ENCODE measurements around the gene ADAM12.

The ADAM12 gene

DNA sequence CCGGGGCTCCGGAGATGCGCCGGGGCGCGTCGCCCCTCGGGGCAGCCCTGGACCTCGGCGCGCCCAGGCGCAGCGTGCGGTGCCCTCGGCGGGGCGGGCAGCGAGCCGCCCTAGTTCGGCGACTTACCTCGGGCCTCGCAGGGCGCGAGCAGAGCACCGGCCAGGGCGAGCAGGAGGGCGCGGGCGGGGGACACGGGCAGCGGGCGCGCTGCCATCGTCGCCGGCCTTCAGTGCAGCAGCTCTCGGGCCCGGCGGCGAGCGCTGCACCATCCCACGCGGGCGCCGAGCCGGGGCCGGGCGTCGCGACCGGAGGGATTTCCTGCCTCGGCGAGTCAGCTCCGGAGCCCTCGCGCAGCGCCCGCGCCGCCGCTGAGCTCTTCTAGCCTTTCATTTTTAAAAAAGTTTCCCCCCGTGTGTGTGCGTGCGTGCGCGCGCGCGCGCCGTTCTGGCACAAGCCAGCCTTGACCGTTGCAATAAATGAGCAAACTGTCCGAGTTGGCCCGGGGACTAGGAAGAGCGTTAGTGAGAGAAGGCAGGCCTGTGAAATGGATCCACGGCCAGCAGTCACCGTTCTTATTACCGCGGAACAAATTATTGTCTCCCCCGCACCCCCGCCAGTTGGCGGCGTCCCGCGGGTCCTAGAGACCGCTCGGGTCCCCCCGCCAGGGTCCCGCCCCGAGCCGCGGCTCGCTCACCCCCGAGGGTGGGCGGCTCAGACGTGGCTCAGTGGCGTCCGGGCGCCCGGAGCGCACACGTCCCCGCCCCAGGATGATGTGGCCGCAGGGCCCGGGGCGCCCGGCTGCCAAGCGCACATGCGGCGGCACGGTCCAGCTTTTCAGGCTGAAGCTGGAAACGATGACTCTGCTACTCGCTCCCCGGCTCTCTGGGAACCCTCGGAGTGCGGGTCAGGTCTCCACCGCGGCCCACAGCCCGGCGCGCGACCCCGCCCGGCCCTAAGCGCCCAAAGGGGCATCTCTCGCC, at the start of gene ADAM12:
TSS of gene ADAM12 (minus strand) at position 547 of the 981 bp plus-strand sequence. CDS start at position 215, 332 bp downstream.
- no peak for DNase-seq (ENCODE audit: low read depth in 2 of 2)

DNA sequence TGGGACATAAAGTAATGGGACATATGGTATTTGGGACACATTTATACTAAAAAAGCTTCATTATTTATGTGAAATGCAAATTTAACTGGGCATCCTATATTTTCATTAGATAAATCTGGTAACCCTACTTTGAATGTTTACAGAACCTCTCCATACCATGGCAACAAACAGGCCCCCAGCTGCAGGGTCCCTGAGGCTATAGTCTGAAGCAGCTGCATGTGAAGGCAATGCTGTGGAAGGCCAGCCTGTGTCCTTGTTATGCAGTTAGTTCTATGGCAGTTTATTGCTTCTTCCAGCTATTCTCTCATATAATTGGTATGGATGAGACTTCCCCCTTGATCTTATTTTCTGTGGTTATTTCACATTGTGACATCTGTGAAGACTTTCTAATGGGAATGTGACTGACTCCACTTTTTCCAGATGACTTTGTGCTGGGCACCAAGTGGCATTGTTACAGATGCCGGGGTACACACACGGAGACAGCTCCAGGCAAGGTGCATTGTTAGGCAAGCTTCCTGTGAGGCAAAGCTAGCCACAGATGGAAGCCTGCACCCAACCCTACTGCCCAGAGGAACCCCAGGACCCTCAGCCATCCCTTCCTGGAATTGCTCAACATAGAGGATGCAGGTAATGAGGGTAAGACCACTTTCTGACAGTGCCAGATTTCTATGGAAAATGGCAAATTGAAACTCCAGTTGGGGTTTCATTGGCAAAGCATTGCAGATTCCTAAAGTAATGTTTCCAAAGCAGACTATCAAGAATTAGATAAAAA, 49.5 kb upstream of the ADAM12 start:
- DNase-seq (ENCODE audit: low read depth in 2 of 2) = no peak

- DNase-seq (ENCODE audit: low read depth in 2 of 2) = no peak
Measured at GRCh38 chr10:126434235-126434634, 46.0 kb upstream of the ADAM12 start.

DNA sequence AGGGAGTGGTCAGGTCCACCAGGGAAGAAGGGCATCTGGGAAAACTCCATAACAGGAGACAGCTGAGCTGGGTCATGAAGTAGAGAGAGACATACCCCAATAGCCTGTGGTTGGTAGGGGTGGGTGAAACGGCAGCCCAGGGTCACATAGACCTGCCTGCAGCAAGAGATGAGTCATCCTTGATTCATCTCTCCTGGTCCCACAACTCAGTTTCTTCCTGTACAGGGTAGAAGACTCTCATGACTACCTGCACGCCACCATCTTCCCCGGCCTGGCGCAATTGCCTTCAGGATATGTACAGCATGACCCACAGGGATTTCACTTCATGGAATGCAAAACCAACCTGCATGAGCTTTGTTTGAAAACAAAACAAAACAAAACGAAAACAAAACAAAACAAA, 45.1 kb upstream of the ADAM12 start:
- DNase-seq (ENCODE audit: low read depth in 2 of 2) = no peak

GRCh38 chr10:126432507-126432906, 44.2 kb upstream of the ADAM12 start:
- DNase-seq (ENCODE audit: low read depth in 2 of 2) = no peak

DNA sequence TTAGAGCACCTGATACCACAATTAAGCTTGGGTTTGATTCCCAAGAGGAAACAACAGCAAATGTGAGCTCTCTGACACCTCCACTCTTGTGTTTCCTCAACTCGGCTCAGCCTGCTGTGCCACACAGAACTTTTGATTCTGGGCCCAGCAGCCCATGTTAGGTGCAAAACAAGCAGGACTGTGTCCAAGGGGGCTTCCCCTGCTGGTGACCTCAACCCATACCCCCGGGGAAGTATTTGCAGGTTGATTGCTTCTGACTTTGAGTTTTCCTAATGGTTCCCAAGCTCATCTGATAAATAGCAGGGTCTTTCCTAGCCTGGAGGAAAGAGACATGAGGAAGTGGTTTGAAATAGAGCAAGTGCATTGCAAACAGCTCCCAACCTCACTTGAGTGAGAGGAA, 43.5 kb upstream of the ADAM12 start:
- no peak for DNase-seq (ENCODE audit: low read depth in 2 of 2)

DNA sequence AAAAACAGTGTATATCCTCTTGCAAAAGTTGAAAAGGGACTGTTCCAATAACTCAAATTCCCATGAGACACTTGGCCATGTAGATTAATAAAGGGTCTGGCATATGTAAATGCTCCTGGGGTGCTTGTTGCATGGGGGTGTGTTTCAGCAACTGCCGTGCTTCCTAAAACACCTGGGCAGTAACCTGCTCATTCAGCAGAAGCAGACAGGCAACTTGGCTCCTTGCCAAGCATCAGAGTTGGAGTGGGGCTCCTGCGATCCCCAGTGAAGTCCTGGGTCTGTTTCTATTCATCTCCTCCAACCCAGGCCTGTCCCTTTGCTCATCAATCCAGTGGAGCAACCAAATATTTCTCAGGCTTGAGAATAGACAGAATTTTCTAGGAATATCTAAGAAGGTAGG, 42.2 kb upstream of the ADAM12 start:
- no peak for DNase-seq (ENCODE audit: low read depth in 2 of 2)

DNA sequence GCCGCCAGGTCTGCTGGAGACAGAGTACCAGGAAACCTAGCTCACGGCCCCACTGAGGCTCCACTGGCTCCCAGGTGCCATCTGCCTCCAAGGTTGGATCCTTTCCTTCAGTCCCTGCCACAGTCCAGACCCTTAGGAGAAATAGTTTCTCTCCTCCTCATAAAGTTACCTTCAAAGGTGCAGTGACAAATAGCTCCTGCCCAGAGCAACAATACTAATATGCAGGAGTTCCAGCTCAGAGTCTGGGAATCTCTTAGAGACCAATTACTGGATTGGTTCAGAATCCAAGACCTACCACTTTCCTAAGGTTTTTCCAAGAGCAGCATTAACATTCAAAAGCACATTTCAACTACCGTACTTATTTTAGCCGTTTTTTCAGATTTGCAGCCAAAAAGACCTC, 41.0 kb upstream of the ADAM12 start:
- no peak for DNase-seq (ENCODE audit: low read depth in 2 of 2)

- no peak for DNase-seq (ENCODE audit: low read depth in 2 of 2)
Measured at GRCh38 chr10:126425489-126426065, 37.3 kb upstream of the ADAM12 start.

- no peak for DNase-seq (ENCODE audit: low read depth in 2 of 2)
Measured at GRCh38 chr10:126425032-126425431, 36.8 kb upstream of the ADAM12 start.

DNA sequence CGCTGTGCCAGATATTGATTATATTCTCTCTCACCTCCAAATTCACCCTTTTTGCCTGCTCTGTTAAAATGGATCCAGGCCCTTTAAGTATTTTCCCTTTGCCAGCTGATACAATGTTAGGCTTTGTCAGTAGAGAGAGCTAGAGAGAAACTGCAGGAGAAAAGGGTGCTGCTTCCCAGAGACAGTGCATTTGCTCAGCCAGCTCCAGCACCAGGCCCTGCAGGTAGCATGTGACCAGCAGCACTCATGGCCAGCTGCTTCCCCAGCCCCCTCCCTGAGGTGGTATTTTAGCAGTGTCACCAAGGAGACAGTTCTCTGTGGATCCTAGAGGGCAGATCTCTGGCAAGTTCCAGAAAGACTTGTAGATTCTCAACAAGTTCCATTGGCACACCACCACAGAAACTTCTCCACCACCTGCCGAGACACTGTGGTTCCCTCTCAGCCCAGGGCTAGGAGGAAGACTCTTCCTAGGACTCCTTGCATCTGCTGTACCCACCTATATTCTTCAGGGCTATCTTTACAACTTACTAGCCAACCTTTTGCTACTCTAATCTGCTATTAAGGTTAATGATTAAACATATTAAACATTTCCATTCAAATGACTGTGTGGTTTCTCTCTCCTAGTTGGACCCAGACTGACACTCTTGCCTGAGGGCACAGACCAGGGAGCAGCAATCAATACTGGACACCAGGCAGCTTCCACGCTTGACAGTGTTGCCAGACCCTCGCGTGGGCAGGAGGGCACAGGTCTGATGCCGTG, 35.6 kb upstream of the ADAM12 start:
- DNase-seq (ENCODE audit: low read depth in 2 of 2) = no peak

DNA sequence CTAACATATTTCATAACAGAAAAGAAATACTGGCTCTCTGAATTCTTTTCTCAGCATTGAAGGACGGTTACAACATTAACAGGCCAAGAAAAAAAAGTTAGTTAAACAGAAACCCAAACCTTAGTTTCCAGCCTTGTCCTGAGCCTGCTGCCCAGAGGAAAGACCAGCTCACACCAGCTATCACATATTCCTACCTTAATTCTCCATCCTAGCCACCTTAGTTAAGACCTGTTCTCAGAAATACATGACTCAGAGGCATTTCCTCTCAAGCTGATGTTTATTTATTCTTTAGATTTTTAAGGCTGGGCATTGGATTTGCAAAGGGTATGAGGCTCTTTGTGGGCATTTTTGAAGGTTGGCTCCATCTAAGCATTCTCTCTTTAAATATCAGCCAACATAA, 34.3 kb upstream of the ADAM12 start:
- no peak for DNase-seq (ENCODE audit: low read depth in 2 of 2)

DNA sequence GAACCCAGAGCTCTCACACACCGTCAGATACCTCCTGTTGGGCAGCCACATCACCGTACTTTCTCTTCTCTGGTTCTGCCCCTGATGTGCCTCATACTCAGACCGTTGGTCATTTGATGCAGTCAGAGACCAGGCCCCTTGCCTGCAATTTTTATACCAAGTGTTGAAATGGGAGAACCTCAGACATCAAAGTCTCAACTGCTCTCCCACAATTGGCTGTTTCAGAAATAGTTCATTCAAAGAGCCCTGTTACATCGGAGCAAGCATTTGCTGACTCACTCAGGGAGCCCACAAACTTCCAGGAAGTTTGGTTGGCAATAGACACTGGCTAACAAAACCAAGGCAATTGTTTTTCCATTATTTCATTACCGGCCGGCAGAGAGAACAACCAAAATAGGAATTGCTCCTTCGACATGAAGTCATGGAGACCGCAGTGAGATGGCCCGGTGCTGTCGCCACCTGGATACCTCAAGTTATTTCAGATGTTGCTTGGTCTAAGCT, 33.5 kb upstream of the ADAM12 start:
- DNase-seq (ENCODE audit: low read depth in 2 of 2) = no peak

DNA sequence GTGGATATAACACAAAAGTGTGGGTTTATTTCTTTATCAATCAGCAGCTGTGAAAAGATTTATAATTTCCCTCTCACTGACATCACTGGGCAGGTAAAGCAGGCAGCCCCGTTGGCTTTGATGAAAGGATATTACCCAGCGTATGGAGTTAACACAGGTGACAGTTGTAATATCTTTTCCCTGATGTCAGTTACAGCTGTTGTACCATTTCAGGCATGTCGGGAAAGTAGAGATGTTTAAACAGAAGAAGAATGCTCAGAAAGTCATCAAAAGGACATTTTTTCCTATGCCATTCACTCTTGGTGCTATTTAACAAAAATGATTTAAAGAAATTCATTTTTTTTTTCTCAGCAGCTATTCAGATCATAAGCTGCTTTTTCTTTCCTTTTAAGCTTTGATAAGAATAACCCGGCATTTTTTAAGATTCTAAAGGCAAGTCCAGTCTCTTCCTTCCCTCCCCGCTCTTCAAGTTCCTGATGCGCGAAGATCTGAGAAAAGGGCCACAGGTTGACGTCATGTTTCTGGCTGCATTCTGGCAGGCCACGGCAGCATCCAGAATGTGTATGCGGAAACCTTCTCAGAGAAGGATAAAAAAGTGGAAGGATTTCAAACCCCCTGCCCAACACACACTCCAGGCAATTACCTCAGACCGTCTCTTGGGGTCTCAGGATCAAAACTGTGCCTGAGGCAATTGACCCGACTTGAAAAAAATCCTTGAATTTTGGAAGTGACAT, 32.5 kb upstream of the ADAM12 start:
- DNase-seq (ENCODE audit: low read depth in 2 of 2) = no peak

DNA sequence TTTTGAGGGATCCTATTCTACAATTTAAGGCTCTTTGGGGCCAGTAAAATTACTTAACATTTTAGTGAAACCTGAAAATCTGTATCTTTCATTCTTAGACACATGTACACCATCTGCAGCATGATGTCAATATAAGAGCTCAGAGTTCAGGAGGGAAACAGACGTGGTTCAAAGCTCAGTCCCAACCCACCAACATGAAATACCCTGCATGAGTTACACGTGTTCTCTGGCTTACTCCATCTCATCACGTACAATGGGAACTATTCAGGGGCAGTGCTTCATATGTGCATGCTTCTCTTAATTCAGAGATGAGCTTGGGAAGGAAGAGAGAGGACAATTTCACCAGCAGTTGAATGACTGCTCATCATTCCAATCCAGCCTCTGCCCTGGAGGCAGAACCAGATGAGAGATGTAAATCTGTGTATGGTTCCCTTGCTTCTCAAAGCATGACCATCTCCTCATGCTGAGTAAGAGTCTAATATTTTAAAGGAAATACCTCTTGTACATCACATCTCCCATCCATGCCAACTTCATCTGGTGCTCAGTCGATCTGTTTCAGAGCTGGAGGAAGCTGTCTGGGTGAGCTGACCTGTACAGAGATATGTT, 29.0 kb upstream of the ADAM12 start:
- no peak for DNase-seq (ENCODE audit: low read depth in 2 of 2)

GRCh38 chr10:126409821-126410220, 21.5 kb upstream of the ADAM12 start:
- DNase-seq (ENCODE audit: low read depth in 2 of 2) = no peak

- DNase-seq (ENCODE audit: low read depth in 2 of 2) = no peak
Measured at GRCh38 chr10:126408953-126409641, 20.8 kb upstream of the ADAM12 start.

DNA sequence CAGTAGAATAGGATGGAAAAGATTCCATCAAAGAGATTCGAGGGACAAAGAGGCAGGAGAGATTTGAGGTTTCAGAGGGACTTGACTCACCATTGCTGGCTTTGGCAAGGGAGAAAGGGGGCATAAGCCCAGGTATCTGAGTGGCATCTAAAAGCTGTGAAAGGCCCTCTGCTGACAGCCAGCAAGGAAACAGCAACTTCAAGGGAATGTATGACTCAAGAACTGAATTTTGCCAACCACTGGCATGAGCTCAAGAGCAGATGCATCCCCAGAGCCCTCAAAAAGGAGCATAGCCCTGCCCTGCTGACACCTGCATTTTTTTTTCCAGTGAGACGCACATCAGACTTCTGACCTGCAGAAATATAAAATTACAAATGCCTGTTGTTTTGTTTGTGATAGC, 19.6 kb upstream of the ADAM12 start:
- DNase-seq (ENCODE audit: low read depth in 2 of 2) = no peak

DNA sequence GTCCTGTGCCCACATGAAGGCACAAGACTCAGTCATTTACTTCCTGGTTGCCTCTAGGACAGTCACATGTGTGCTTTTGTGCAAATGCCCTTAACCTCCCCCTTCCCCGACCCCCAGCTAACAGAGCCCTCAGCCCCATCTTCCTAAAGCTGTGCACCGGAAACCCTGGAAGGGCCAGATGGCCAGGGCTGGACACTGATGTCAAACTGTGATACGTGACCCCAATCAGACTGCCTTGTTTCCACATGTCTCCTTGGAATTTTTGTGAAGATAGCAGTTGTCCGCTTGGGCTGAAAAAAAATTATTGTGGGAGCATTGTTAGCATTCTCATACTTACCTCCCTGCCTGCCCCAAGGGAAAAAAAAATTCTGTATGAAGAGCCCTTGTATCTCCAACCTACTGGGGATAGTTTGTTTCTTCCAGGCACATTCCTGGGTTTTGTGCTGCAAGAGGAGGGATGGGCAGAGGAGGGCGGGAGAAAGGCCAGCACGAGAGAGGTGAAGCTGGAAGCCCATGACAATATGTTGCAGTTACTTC, 17.0 kb upstream of the ADAM12 start:
- no peak for DNase-seq (ENCODE audit: low read depth in 2 of 2)

Data from stimulated activated CD8-positive, alpha-beta memory T cell treated with anti-CD3 and anti-CD28 coated beads, Interleukin-15, amount 100 ng/mL, for 48 hours (primary cell).